HG02885 (cell line): ENCODE measurements around the gene CDKN1B.

ENCODE experiments used
- ATAC-seq: cut with Tn5 transposase; IDR thresholded peaks from one replicate; pipeline ENCODE4 v1.9.1; 2021; ENCODE audit warnings: mild to moderate bottlenecking; ENCODE audit not compliant: unreplicated experiment, poor library complexity

The CDKN1B gene

DNA sequence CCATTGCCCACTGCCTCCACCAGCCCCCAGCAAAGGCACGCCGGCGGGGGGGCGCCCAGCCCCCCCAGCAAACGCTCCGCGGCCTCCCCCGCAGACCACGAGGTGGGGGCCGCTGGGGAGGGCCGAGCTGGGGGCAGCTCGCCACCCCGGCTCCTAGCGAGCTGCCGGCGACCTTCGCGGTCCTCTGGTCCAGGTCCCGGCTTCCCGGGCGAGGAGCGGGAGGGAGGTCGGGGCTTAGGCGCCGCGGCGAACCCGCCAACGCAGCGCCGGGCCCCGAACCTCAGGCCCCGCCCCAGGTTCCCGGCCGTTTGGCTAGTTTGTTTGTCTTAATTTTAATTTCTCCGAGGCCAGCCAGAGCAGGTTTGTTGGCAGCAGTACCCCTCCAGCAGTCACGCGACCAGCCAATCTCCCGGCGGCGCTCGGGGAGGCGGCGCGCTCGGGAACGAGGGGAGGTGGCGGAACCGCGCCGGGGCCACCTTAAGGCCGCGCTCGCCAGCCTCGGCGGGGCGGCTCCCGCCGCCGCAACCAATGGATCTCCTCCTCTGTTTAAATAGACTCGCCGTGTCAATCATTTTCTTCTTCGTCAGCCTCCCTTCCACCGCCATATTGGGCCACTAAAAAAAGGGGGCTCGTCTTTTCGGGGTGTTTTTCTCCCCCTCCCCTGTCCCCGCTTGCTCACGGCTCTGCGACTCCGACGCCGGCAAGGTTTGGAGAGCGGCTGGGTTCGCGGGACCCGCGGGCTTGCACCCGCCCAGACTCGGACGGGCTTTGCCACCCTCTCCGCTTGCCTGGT is at the start of gene CDKN1B:
Gene CDKN1B (plus strand): TSS at position 576 of the 793 bp plus-strand sequence. CDS start 472 bp downstream, outside the sequence.
- peak; percentile 45 for ATAC-seq

GRCh38 chr12:12668005-12668404 is 49.2 kb upstream of the CDKN1B start:
- no peak for ATAC-seq

- no peak for ATAC-seq
These were observed 48.1 kb upstream of the CDKN1B start for GRCh38 chr12:12669020-12669419.

- ATAC-seq, result no peak
These were observed 45.1 kb upstream of the CDKN1B start for GRCh38 chr12:12671850-12672660.

DNA sequence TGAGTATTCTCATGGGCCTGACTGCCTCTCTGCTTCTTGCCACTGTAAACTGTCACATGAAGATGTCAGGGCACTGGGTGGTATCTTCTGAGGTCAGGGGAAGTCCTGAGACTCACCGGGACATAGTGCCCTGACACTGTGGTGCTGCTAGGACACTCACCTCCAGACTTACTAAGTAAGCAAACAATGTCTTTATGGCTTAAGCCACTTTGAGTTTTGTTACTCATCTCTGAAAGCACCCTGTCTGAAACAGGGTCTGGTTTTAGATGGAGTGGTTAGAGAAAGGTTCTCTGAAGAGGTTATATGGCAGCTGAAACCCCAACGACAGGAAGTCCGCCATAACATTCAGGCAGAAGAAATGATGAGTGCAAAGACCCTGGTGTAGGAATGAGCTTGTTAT is 43.9 kb upstream of the CDKN1B start:
- ATAC-seq, result no peak

DNA sequence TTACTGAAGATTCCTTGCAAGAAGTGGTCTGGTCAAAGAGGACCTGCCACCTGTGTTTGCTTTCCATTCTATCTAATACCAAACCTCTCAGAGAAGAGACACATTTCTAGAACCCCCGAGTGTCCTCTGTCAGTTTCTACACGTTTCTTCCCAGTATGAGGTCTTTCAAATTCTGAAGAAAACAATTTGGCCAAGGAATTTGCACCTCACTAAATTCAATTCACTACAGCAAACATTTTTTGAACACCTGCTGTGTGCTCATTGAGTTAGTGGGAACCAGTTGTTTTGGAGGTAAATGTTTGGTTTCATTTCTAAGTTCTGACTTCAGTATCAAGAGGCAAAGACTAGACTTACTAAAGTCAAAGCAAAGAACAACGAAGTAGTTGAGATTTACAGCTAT is 40.6 kb upstream of the CDKN1B start:
- ATAC-seq, result no peak

DNA sequence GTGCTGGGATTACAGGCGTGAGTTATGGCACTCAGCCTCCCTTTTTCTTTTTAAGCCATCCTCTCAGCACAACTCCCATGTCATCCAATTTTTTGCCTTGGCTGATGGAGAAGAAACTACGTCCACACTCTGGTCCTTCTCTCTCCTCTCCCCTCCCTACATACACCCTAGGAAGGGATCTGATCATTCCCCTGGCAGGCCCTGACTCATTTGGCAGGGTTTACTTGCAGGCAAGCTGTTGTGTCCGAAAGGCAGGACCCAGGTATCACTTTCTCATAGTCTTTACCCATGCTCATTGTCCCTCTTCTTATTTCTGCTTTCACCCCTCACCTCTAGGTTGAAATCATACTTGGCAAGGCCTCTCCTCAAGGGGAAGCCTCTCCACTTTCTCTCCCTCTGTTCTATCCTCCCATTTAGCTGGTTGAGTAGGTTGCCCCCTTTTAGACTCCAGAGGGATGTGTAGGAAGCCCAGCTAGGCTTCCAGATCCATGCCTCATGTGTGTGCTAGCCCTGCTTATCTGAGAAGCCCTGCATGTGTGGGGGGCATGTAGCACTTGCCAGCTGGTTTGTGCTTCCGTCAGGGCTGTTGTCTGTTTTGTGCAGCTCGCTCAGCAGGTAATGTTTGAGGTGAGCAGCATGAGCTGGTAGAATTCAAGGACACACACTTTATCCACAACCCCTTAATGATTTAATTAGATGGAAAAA is 36.0 kb upstream of the CDKN1B start:
- no peak for ATAC-seq

- no peak for ATAC-seq
These were observed 34.9 kb upstream of the CDKN1B start for GRCh38 chr12:12682284-12682683.

DNA sequence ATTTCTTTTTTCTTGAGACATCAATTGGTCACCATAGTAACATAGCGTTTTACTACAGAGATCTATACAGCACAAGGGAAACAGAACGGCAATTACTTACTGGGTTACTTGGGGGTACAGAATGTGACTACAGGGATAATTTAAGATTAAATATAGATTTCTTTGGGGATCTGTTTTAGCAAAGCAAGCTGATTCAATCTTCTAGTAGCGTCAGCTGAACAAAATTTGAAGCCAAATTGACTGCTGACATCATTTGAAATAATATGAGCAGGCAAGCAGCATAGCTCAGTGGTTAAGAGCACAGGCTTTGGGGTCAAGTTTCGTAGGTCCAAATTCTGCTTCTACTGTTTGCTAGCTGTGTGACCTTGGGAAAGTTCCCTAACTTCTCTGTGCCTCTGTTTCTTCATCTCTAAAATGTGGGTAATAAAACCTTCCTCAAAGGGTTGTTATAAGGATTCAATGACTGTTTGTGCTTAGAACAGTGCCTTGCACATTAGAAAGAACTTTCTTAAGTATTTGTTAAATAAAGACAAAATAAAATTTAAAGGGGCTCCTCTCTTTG is 34.0 kb upstream of the CDKN1B start:
- ATAC-seq, result no peak

GRCh38 chr12:12683725-12684124 is 33.4 kb upstream of the CDKN1B start:
- ATAC-seq, result no peak

GRCh38 chr12:12684375-12685106 is 32.6 kb upstream of the CDKN1B start:
- ATAC-seq, result no peak

DNA sequence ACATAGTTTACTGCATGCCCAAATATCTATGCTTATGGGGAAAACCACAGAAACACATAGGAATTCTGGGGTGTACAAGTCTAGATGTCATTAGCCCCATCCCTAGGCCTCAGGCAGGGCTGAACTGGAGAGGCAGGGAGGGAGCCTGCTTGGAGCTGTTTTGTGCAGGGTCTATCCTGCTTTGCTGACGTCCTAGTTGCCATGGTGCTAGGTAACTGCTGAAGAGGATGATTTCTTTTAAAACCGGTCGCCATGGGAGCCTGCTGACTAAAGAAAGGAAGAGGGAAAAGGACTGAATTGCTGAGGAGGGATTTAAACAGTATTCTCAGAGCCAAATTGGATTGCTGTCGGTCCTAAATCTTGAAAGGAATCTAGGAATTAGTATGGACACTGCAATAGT is 31.9 kb upstream of the CDKN1B start:
- no peak for ATAC-seq

DNA sequence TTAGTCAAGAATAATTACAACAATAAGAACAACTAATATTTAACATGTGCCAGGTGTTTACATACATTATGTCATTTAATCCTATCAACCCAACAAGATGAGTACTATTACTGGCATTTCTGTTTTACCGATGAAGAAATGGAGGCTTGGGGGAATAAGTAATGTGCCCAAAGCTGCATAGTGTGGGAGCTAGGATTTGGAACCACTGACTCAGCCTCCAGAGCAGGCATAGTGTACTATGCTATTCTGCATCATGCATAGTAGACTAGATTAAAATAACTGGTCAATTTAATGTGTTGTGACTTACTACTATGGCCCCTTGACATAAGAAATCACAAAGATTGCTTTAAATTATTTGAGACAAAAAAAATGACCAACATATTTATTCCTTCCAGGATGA is 30.7 kb upstream of the CDKN1B start:
- no peak for ATAC-seq

DNA sequence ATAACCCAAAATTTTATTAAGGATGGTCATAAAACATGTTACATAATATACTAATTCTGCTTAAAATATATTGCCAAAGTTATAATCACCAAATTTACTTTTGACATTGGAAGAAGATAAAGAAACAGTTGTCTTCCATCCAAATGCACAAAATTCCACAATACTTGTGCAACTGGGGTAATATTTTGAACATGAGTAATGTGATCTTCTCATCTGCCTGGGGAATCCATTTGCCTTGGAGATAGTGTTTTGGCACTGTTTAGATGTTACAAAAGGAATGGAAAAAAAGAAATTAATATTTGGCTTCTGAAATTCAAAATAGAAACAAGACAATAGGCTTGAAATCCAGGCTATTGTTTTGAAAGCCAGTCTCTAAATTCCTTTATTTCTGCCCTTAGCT is 30.2 kb upstream of the CDKN1B start:
- ATAC-seq, result no peak

- ATAC-seq, result no peak
These were observed 27.4 kb upstream of the CDKN1B start for GRCh38 chr12:12689647-12690300.

DNA sequence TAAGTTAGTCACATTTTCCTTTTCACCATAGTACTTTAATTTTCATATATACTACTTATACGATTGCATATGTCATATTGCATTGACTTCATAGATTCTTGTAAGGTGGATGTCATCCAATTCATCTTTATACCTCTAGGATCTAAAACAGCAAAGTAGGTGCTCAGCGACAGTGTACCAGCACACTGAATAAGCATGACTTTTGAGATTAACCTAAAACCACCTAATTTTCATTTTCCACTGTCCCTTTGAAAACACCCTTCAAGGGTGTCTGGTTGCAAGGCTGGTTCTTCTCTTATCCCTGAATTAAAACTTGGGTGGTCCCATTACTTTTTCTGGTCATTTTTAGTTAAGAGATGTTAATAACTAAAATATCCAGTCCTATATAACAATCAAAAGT is 25.6 kb upstream of the CDKN1B start:
- ATAC-seq, result no peak

GRCh38 chr12:12693111-12693671 is 24.0 kb upstream of the CDKN1B start:
- ATAC-seq, result no peak

- peak; percentile 76 for ATAC-seq
These were observed 20.4 kb upstream of the CDKN1B start for GRCh38 chr12:12696562-12697383.
